ENCODE data around the gene HOXB7.

Gene HOXB7

DNA sequence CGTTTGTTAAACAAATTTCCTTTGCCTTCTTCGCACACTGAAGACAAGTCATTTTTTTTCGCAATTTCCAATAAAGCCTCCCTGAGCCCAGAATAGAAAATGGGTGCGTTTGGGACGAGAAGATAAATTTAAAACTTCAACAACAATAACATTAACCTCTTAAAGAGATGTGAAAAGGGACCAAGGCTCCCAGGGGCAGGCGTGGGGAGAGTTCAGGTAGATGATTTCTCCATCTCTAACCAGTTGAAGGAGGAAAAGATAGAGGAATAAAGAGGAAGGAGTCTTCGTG lies 31.4 kb downstream of the HOXB7 start:
- DNase-seq (ENCODE audit: low read depth, low spot score): no peak

- no peak for DNase-seq (ENCODE audit: low read depth, low spot score)
Observed at GRCh38 chr17:48578616-48579470, 32.0 kb downstream of the HOXB7 start.

- peak; percentile 16 for DNase-seq (ENCODE audit: low read depth, low spot score)
Observed at GRCh38 chr17:48577946-48578615, 32.7 kb downstream of the HOXB7 start, which contains the start of gene HOXB4. HOXB4 (minus strand) TSS chr17:48578350; CDS start chr17:48578319, 31 bp downstream.

GRCh38 chr17:48577330-48577945 lies 33.4 kb downstream of the HOXB7 start:
- no peak for DNase-seq (ENCODE audit: low read depth, low spot score)

DNA sequence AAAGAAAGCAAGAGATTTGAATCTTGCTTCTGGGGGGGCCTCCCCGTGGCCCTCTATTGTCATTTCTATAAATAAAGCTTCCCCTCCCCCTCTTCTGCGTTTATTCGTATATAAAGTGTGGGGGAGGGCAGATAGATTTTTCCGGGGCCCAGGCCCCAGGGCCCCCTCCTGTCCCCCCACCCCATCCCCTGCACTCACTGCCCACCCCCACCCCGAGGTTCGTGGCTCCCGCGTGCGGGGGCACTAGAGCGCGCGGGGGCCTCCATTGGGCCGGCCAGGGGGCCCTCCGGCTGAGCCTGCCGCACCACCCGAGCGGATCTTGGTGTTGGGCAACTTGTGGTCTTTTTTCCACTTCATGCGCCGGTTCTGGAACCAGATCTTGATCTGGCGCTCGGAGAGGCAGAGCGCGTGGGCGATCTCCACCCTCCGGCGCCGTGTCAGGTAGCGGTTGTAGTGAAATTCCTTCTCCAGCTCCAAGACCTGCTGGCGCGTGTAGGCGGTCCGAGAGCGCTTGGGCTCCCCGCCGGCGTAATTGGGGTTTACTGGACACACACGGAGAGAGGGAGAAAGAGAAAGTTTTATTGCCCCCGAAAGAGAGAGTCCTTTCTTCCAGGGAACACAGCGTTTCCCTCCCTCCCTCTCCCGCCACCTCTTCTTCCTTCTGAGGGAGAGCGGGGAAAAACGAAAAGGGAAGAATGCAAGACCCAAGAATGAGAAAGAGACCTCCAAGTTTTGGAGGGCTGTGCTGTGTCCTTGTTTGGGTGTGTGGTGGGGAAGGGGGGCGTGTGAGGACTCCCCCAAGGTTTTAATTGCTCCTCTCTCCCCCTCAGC lies 34.1 kb downstream of the HOXB7 start:
- no peak for DNase-seq (ENCODE audit: low read depth, low spot score)

DNA sequence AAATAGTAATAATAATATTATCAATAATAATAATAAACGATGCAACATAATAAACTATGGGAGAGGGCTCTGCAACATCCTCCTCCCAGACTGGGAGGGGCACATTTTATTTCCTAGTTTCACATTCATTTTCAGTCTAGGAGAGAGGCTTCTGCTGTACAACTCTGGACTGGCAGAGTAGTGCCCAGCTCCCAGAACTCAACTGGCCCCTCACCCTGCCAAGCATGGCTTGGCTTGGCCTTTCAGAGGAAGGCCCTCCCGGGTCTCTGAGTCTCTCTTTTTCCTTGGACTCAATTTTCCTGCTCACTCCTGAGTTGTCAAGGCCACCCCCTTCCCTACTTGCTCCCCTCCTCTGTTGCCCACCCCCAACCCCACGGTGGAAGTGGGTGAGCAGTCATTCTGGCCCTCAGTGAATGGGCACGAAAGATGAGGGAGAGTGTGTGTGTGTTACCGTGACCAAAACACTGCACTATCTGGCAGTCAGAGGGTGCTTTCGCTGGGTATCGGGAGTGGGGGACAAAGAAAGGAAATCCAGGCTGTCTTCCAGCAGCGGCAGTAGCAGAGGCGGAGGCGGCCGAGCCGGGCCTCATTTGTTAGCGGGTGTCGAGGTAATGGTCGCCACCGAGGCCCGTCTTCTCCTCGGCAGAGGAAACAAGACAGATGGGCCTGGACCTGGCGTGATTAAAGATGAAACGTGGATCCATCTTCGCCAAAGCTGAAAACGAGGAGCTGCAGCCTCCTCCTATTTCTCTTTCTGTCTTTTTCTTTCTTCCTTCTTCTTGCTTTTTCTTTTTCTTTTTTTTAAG lies 34.9 kb downstream of the HOXB7 start:
- DNase-seq (ENCODE audit: low read depth, low spot score): no peak

GRCh38 chr17:48575066-48575582 lies 35.7 kb downstream of the HOXB7 start:
- no peak for DNase-seq (ENCODE audit: low read depth, low spot score)

DNA sequence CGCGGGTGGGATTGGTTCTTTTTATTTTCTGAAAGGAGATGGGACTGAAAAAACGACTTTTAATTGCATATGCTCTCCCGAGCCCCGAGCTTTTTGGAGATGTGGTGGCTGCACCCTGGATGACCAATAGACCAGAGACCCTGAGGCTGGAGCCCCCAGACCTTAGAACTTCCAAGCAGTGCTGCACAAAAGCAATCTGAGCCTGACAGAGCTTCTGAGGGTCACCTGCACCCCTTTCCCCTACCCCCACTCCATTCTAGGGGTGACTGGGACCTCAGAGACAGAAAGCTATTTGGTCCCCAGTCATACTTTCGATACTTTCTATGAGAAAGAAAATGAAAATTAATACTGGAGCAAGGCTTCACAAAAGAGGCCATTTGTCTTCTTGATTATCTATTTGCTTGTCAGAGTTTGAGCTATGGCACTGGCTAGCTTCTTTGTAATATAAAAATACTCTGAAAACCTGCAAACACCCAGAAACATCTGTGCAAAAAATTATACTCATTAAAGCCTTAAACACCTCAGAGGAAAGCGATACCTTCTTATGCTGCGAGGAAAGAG lies 36.2 kb downstream of the HOXB7 start:
- DNase-seq (ENCODE audit: low read depth, low spot score): no peak

DNA sequence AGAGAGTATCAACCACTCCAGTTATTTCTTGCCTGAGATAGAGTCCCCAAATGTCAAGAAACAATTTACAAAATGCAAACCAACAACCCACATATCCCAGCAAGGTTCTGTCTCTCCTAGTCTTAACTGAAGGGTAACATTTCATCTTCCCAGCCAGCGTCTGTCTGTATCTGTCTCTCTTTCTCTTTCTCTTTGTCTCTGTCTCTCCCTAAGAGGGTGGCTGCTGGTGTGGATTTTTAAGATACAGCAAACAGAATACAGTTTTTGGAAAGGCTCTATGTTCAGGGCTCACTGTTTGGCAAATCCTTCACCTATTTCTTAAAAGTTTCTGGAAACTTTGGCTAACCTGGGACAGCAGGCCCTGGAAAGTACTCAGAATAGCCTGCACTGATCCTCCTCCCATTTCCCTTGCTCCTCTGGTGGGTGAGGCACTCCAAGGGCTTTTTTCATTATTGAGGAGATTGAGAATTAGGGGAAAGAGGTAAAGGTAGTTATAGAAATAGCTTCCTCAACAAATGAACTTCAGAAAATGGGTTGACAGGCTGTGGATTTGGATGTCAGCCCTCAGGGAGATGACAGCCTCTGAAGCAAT lies 38.9 kb downstream of the HOXB7 start:
- no peak for DNase-seq (ENCODE audit: low read depth, low spot score)

GRCh38 chr17:48571024-48571818 lies 39.6 kb downstream of the HOXB7 start:
- no peak for DNase-seq (ENCODE audit: low read depth, low spot score)

- no peak for DNase-seq (ENCODE audit: low read depth, low spot score)
Observed at GRCh38 chr17:48570325-48571023, 40.3 kb downstream of the HOXB7 start.

- DNase-seq (ENCODE audit: low read depth, low spot score): no peak
Observed at GRCh38 chr17:48569674-48570324, 41.0 kb downstream of the HOXB7 start.

GRCh38 chr17:48569240-48569582 lies 41.6 kb downstream of the HOXB7 start:
- no peak for DNase-seq (ENCODE audit: low read depth, low spot score)

DNA sequence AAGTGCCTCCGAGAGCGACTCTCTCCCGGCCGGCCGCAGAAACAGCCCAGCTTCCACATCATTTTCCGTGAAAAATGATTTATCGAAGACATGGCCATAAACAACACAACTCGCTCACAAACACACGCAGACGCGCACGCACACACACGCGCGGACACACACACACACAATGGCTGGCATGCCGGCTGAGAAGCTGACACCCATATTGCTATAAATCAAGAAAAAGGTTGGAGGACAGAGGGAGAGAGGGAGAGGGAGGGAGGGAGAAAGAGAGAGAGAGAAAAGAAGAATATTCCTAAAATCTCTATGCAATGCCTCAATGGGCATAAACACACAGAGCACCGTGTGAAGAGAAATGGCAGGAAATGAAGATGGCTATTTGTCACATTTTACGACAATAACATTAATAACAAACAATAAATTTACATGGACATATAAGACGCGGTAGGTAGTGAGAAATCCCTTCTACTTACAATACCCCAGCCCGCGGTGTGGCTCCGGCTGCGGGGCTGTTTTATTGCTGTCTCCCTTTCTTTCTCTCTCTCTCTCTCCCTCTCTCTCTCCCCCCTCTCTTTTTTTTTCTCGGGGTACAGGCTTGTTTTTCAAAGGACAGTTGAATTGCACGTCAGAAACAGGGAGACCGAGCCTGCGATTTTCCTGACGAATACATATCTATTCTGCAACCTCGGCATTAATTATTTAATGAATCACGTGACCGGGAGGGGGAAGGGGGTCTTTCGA lies 42.1 kb downstream of the HOXB7 start:
- DNase-seq (ENCODE audit: low read depth, low spot score): no peak

- DNase-seq (ENCODE audit: low read depth, low spot score): no peak
Observed at GRCh38 chr17:48567646-48568354, 43.0 kb downstream of the HOXB7 start.

GRCh38 chr17:48567209-48567608 lies 43.6 kb downstream of the HOXB7 start:
- no peak for DNase-seq (ENCODE audit: low read depth, low spot score)

DNA sequence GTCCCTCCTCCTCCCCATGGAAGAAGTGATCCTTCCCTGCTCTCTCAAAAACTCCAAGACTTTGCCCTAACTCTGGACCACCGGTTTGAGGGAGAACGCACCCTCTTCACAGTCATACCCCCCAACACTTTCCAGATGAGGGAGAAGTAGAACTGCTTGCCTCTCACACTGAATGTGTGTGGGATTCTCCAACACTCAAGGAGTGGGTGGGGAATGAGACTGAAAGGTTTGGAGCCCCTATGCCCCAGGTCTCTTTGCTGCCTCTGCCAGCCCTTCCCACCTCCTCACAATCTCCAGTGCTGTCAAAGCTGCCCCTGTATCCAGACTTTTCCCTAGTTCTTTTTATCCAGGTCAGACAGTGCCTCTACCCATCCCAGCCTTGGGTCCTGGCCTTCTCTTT lies 44.1 kb downstream of the HOXB7 start:
- no peak for DNase-seq (ENCODE audit: low read depth, low spot score)

Measured in activated naive CD8-positive, alpha-beta T cell treated with anti-CD3 and anti-CD28 coated beads, Interleukin-2, amount 50 U/mL, for 16 hours (primary cell).